PFSK-1 (cell line): ENCODE results near the gene LRRD1.

ENCODE experiments used
- FOXP2 ChIP-seq: optimal IDR thresholded peaks from 2 replicates; pipeline ENCODE3; 2011; ENCODE audit warnings: borderline replicate concordance, control low read depth, inconsistent platforms; ENCODE audit not compliant: insufficient read depth; ENCODE audit errors: extremely low read length, extremely low read depth
- POLR2AphosphoS5 ChIP-seq: IDR thresholded peaks from 2 replicates; pipeline ENCODE4 v1.6.1; 2012; ENCODE audit warnings: low read depth, mild to moderate bottlenecking, control low read depth, low read length, moderate library complexity
- SIN3A ChIP-seq: IDR thresholded peaks from 2 replicates; pipeline ENCODE4 v1.6.1; 2012; ENCODE audit warnings: mild to moderate bottlenecking, low read length, moderate library complexity, borderline replicate concordance; ENCODE audit not compliant: insufficient read depth
- TAF1 ChIP-seq: IDR thresholded peaks from 2 replicates; pipeline ENCODE4 v1.6.1; 2012; ENCODE audit warnings: low read length, control low read depth, borderline replicate concordance; ENCODE audit not compliant: insufficient read depth
- TF ChIP-seq, protein P1 (sequence below), 2 experiments: IDR thresholded peaks; 2 replicates each; pipeline versions ENCODE4 v1.6.1 to v1.8.0; 2011 to 2012; ENCODE audit warnings: low read depth in 2 of 2, low read length in 2 of 2, control low read depth in 1 of 2, inconsistent platforms in 1 of 2, mild to moderate bottlenecking in 1 of 2, moderate library complexity in 1 of 2; ENCODE audit not compliant: insufficient read depth in 1 of 2

DNA sequence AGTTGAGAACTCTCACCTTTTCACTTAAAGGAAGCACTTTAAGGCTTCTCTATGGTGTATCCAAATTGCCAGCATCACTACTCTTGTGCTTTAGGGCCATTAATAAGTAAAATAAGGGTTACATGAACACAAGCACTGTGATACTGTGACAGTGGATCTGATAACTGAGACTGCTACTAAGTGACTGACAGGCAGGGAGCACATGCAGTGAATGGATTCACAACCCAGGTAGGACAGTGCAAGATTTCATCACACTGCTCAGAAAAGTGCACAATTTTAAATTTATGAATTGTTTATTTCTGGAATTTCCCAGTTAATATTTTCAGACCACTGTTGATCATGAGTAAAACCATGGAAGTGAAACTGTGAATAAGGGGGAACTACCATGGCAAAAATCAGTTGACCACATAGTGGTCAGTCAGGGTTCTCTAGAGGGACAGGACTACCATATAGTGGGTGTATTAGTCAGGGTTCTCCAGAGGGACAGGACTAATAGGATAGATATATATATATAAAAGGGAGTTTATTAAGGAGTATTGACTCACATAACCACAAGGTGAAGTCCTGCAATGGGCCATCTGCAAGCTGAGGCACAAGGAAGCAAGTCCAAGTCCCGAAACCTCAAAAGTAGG lies 23.7 kb downstream of the LRRD1 start:
- TF ChIP-seq, protein P1, sequence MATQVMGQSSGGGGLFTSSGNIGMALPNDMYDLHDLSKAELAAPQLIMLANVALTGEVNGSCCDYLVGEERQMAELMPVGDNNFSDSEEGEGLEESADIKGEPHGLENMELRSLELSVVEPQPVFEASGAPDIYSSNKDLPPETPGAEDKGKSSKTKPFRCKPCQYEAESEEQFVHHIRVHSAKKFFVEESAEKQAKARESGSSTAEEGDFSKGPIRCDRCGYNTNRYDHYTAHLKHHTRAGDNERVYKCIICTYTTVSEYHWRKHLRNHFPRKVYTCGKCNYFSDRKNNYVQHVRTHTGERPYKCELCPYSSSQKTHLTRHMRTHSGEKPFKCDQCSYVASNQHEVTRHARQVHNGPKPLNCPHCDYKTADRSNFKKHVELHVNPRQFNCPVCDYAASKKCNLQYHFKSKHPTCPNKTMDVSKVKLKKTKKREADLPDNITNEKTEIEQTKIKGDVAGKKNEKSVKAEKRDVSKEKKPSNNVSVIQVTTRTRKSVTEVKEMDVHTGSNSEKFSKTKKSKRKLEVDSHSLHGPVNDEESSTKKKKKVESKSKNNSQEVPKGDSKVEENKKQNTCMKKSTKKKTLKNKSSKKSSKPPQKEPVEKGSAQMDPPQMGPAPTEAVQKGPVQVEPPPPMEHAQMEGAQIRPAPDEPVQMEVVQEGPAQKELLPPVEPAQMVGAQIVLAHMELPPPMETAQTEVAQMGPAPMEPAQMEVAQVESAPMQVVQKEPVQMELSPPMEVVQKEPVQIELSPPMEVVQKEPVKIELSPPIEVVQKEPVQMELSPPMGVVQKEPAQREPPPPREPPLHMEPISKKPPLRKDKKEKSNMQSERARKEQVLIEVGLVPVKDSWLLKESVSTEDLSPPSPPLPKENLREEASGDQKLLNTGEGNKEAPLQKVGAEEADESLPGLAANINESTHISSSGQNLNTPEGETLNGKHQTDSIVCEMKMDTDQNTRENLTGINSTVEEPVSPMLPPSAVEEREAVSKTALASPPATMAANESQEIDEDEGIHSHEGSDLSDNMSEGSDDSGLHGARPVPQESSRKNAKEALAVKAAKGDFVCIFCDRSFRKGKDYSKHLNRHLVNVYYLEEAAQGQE (IDR thresholded peaks at IDR 0.05; ENCODE audit: insufficient read depth in 1 of 2, low read depth in 2 of 2, low read length in 2 of 2), result no peak
- no peak for TF ChIP-seq POLR2AphosphoS5
- TF ChIP-seq SIN3A, result no peak
- TF ChIP-seq FOXP2, result no peak
- TF ChIP-seq TAF1, result no peak
